ENCODE measurements around the gene DBF4B. TPM values are rescaled to one million over a fixed set of nuclear protein-coding genes. Genes with fewer than 3 reads are reported as not detected.

Gene DBF4B
- total RNA-seq, 1 experiment from 2014 or later: 32.9 TPM

DNA sequence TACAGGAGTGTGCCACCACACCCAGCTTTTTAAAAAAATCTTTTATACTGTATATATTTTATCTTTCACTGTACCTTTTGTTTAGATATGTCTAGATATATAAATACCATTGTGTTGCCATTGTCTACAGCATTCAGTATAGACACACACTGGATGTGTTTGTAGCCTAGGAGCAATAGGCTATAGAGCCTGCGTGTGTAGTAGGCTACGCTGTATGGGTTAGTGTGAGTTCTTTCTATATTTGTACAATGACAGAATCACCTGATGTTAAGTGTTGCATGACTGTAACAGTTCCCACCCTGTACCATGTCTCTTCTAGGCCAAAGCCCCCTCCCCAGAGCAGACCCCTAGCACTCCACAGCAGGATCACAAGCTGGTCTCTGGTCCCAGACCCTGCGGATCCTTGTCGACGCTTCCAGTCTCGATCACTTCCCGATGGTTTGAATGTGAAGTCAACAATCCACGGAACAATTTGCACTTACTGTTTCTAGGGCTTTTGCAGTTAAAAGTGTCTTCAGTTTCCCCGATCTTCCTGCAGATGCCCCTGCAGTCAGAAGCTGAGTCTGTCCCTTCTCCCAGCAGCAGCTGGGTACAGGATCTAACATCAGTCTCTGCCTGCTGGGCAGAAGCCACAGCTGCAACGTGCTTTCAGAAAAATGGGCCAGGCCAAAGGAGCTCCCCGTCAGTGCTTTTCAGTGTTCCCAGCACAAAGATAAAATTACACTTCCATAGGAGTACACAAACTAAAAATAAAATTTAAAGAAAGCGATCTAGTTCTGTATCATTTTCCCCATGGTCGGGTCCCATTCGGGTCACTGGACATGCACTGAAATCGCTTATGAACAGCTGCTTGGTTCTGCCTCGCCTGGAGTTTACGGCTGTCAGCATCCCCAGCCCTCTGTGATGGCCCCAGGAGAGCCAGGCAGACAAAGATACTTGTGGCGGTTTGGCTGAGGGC is 85.7 kb downstream of the DBF4B start:
- H3K4me3 Mint-ChIP-seq: no peak overlapping the region

DNA sequence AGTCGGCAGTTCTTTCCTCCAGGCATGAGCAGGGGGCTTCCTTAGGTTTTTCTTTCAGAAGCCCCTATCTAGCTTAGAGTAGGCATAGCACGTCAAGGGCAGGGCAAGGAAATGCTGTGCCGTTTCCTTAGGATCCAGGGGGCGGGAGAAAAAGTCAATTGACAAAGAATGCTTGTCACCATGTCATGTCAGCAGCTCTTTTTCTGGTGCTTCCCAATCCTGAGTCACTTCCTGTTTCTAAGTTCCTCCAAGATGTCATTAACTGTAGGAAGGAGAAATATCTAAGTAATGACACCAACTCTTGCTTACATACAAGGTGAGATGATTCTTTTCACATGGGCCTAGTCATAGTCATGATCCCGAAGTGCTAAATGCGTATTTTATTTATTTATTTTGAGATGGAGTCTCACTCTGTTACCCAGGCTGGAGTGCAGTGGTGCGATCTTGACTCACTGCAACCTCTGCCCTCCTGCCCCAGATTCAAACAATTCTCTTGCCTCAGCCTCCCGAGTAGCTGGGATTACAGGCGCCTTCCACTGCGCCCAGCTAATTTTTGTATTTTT is 86.5 kb downstream of the DBF4B start:
- H3K27ac Mint-ChIP-seq: peak overlapping the region; percentile 70
- POLR2A ChIA-PET: interaction anchor here (0.6 kb wide), 1 partner anchor 101 kb away, joined by 3 read pairs; no protein-coding TSS in a partner anchor
- TF ChIP-seq, protein P1, sequence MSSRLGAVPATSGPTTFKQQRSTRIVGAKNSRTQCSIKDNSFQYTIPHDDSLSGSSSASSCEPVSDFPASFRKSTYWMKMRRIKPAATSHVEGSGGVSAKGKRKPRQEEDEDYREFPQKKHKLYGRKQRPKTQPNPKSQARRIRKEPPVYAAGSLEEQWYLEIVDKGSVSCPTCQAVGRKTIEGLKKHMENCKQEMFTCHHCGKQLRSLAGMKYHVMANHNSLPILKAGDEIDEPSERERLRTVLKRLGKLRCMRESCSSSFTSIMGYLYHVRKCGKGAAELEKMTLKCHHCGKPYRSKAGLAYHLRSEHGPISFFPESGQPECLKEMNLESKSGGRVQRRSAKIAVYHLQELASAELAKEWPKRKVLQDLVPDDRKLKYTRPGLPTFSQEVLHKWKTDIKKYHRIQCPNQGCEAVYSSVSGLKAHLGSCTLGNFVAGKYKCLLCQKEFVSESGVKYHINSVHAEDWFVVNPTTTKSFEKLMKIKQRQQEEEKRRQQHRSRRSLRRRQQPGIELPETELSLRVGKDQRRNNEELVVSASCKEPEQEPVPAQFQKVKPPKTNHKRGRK (CRISPR knock-in tag; IDR thresholded peaks at IDR 0.05; ENCODE audit: borderline replicate concordance): no peak
- TF ChIP-seq, protein P2, sequence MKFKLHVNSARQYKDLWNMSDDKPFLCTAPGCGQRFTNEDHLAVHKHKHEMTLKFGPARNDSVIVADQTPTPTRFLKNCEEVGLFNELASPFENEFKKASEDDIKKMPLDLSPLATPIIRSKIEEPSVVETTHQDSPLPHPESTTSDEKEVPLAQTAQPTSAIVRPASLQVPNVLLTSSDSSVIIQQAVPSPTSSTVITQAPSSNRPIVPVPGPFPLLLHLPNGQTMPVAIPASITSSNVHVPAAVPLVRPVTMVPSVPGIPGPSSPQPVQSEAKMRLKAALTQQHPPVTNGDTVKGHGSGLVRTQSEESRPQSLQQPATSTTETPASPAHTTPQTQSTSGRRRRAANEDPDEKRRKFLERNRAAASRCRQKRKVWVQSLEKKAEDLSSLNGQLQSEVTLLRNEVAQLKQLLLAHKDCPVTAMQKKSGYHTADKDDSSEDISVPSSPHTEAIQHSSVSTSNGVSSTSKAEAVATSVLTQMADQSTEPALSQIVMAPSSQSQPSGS (CRISPR knock-in tag; IDR thresholded peaks at IDR 0.05; ENCODE audit: borderline replicate concordance, low read depth): no peak
- TF ChIP-seq, protein P3, sequence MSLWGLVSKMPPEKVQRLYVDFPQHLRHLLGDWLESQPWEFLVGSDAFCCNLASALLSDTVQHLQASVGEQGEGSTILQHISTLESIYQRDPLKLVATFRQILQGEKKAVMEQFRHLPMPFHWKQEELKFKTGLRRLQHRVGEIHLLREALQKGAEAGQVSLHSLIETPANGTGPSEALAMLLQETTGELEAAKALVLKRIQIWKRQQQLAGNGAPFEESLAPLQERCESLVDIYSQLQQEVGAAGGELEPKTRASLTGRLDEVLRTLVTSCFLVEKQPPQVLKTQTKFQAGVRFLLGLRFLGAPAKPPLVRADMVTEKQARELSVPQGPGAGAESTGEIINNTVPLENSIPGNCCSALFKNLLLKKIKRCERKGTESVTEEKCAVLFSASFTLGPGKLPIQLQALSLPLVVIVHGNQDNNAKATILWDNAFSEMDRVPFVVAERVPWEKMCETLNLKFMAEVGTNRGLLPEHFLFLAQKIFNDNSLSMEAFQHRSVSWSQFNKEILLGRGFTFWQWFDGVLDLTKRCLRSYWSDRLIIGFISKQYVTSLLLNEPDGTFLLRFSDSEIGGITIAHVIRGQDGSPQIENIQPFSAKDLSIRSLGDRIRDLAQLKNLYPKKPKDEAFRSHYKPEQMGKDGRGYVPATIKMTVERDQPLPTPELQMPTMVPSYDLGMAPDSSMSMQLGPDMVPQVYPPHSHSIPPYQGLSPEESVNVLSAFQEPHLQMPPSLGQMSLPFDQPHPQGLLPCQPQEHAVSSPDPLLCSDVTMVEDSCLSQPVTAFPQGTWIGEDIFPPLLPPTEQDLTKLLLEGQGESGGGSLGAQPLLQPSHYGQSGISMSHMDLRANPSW (CRISPR knock-in tag; conservative IDR thresholded peaks at IDR 0.05; ENCODE audit: low read depth): no peak
- TF ChIP-seq, protein P4, sequence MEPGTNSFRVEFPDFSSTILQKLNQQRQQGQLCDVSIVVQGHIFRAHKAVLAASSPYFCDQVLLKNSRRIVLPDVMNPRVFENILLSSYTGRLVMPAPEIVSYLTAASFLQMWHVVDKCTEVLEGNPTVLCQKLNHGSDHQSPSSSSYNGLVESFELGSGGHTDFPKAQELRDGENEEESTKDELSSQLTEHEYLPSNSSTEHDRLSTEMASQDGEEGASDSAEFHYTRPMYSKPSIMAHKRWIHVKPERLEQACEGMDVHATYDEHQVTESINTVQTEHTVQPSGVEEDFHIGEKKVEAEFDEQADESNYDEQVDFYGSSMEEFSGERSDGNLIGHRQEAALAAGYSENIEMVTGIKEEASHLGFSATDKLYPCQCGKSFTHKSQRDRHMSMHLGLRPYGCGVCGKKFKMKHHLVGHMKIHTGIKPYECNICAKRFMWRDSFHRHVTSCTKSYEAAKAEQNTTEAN (CRISPR knock-in tag; IDR thresholded peaks at IDR 0.05): no peak
- TF ChIP-seq ESRRA (CRISPR knock-in tag; IDR thresholded peaks at IDR 0.05; ENCODE audit: borderline replicate concordance): no peak
- TF ChIP-seq, protein P5, sequence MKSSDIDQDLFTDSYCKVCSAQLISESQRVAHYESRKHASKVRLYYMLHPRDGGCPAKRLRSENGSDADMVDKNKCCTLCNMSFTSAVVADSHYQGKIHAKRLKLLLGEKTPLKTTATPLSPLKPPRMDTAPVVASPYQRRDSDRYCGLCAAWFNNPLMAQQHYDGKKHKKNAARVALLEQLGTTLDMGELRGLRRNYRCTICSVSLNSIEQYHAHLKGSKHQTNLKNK (CRISPR knock-in tag; IDR thresholded peaks at IDR 0.05): no peak

More for the DNA sequence above, 85.7 kb downstream of the DBF4B start:
- TF ChIP-seq, protein P6, sequence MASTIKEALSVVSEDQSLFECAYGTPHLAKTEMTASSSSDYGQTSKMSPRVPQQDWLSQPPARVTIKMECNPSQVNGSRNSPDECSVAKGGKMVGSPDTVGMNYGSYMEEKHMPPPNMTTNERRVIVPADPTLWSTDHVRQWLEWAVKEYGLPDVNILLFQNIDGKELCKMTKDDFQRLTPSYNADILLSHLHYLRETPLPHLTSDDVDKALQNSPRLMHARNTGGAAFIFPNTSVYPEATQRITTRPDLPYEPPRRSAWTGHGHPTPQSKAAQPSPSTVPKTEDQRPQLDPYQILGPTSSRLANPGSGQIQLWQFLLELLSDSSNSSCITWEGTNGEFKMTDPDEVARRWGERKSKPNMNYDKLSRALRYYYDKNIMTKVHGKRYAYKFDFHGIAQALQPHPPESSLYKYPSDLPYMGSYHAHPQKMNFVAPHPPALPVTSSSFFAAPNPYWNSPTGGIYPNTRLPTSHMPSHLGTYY (CRISPR knock-in tag; IDR thresholded peaks at IDR 0.05): no peak
- TF ChIP-seq HMGA2 (CRISPR knock-in tag; IDR thresholded peaks at IDR 0.05) (no peak), TEAD4 (CRISPR knock-in tag; IDR thresholded peaks at IDR 0.05) (no peak), JUN (CRISPR knock-in tag; IDR thresholded peaks at IDR 0.05) (no peak), NR1H2 (CRISPR knock-in tag; IDR thresholded peaks at IDR 0.05) (no peak), ZNF416 (CRISPR knock-in tag; IDR thresholded peaks at IDR 0.05) (no peak), ZNF138 (CRISPR knock-in tag; conservative IDR thresholded peaks at IDR 0.05) (no peak), ZNF219 (CRISPR knock-in tag; IDR thresholded peaks at IDR 0.05; ENCODE audit: borderline replicate concordance) (no peak)
- TF ChIP-seq, protein P7, sequence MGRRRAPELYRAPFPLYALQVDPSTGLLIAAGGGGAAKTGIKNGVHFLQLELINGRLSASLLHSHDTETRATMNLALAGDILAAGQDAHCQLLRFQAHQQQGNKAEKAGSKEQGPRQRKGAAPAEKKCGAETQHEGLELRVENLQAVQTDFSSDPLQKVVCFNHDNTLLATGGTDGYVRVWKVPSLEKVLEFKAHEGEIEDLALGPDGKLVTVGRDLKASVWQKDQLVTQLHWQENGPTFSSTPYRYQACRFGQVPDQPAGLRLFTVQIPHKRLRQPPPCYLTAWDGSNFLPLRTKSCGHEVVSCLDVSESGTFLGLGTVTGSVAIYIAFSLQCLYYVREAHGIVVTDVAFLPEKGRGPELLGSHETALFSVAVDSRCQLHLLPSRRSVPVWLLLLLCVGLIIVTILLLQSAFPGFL (CRISPR knock-in tag; IDR thresholded peaks at IDR 0.05; ENCODE audit: borderline replicate concordance): no peak
- TF ChIP-seq, protein P5 (CRISPR knock-in tag; IDR thresholded peaks at IDR 0.05): no peak
- TF ChIP-seq, protein P8, sequence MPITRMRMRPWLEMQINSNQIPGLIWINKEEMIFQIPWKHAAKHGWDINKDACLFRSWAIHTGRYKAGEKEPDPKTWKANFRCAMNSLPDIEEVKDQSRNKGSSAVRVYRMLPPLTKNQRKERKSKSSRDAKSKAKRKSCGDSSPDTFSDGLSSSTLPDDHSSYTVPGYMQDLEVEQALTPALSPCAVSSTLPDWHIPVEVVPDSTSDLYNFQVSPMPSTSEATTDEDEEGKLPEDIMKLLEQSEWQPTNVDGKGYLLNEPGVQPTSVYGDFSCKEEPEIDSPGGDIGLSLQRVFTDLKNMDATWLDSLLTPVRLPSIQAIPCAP (CRISPR knock-in tag; IDR thresholded peaks at IDR 0.05): no peak
- TF ChIP-seq, protein P9, sequence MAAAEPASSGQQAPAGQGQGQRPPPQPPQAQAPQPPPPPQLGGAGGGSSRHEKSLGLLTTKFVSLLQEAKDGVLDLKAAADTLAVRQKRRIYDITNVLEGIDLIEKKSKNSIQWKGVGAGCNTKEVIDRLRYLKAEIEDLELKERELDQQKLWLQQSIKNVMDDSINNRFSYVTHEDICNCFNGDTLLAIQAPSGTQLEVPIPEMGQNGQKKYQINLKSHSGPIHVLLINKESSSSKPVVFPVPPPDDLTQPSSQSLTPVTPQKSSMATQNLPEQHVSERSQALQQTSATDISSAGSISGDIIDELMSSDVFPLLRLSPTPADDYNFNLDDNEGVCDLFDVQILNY (CRISPR knock-in tag; IDR thresholded peaks at IDR 0.05): no peak
- TF ChIP-seq, protein P10, sequence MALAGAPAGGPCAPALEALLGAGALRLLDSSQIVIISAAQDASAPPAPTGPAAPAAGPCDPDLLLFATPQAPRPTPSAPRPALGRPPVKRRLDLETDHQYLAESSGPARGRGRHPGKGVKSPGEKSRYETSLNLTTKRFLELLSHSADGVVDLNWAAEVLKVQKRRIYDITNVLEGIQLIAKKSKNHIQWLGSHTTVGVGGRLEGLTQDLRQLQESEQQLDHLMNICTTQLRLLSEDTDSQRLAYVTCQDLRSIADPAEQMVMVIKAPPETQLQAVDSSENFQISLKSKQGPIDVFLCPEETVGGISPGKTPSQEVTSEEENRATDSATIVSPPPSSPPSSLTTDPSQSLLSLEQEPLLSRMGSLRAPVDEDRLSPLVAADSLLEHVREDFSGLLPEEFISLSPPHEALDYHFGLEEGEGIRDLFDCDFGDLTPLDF (CRISPR knock-in tag; IDR thresholded peaks at IDR 0.05): no peak
- ATAC-seq: no peak
- Mint-ChIP-seq H3K27me3 (ENCODE audit: low read depth) (no peaks in the 10 kb centered on the region), H3K27ac (peak overlapping the region; percentile 70), H3K36me3 (no peaks in the 10 kb centered on the region), H3K4me1 (peaks cover 22% of the 10 kb centered on the region), H3K9me3 (no peaks in the 10 kb centered on the region)
- ChIA-PET POLR2A (interaction anchor here (0.7 kb wide), 1 partner anchor 43 kb away, joined by 5 read pairs; no protein-coding TSS in a partner anchor), CTCF (interaction anchor here (0.5 to 1.4 kb wide), 5 partner anchors 15 to 327 kb away, joined by 3 to 11 read pairs (median 3); no protein-coding TSS in a partner anchor)
- DNase-seq (ENCODE audit: low spot score): no peak

More for the DNA sequence above, 86.5 kb downstream of the DBF4B start:
- H3K4me3 Mint-ChIP-seq: no peak overlapping the region
- ATAC-seq (no peak; the same call in 1 of the 2 replicates), DNase-seq (ENCODE audit: low spot score) (no peak)
- peaks cover 22% of the 10 kb centered on the region for H3K4me1 Mint-ChIP-seq
- H3K9me3 Mint-ChIP-seq: no peaks in the 10 kb centered on the region
- H3K27me3 Mint-ChIP-seq (ENCODE audit: low read depth): no peaks in the 10 kb centered on the region
- CTCF ChIA-PET: interaction anchor here (0.6 to 1.4 kb wide), 3 partner anchors 16 to 83 kb away, joined by 3 to 11 read pairs (median 6); no protein-coding TSS in a partner anchor
- peaks cover 3% of the 10 kb centered on the region; the same call in 1 of the 2 replicates for H3K36me3 Mint-ChIP-seq
